IPS-NIHi7 (cell line): ENCODE measurements around the gene FRMD4A.
A peak's percentile ranks its signal among the peaks of the same experiment; 100 is the strongest.

Experiments
- DNase-seq: peaks from one replicate; pipeline ENCODE4 v3.0.0; 2012; ENCODE audit warnings: mixed read lengths; ENCODE audit errors: extremely low spot score

The FRMD4A gene

GRCh38 chr10:14340051-14340744, 9.5 kb upstream of the FRMD4A start:
- no peak for DNase-seq

- no peak for DNase-seq
Observed at GRCh38 chr10:14336736-14337135, 6.0 kb upstream of the FRMD4A start.

GRCh38 chr10:14334771-14335170, 4.0 kb upstream of the FRMD4A start:
- no peak for DNase-seq

- DNase-seq, result no peak
Observed at GRCh38 chr10:14333606-14334005, 2.9 kb upstream of the FRMD4A start.

- no peak for DNase-seq
Observed at GRCh38 chr10:14332903-14333302, 2.2 kb upstream of the FRMD4A start.

GRCh38 chr10:14329746-14330173, 964 bp downstream of the FRMD4A start:
- DNase-seq, result peak; percentile 40

- DNase-seq, result no peak
Observed at GRCh38 chr10:14328881-14329672, 1.6 kb downstream of the FRMD4A start.

- DNase-seq, result no peak
Observed at GRCh38 chr10:14327527-14327926, 3.2 kb downstream of the FRMD4A start.

- DNase-seq, result no peak
Observed at GRCh38 chr10:14326581-14326980, 4.1 kb downstream of the FRMD4A start.

GRCh38 chr10:14325325-14325955, 5.3 kb downstream of the FRMD4A start:
- DNase-seq, result peak; percentile 58

- DNase-seq, result no peak
Observed at GRCh38 chr10:14322526-14323188, 8.1 kb downstream of the FRMD4A start.

GRCh38 chr10:14318007-14318406, 12.7 kb downstream of the FRMD4A start:
- DNase-seq, result no peak

GRCh38 chr10:14312014-14312413, 18.7 kb downstream of the FRMD4A start:
- no peak for DNase-seq

GRCh38 chr10:14311206-14311957, 19.3 kb downstream of the FRMD4A start:
- no peak for DNase-seq

GRCh38 chr10:14309593-14309992, 21.1 kb downstream of the FRMD4A start:
- no peak for DNase-seq

- no peak for DNase-seq
Observed at GRCh38 chr10:14306190-14306589, 24.5 kb downstream of the FRMD4A start.

- DNase-seq, result no peak
Observed at GRCh38 chr10:14304046-14304445, 26.7 kb downstream of the FRMD4A start.

- DNase-seq, result peak; percentile 51
Observed at GRCh38 chr10:14302035-14302434, 28.7 kb downstream of the FRMD4A start.

- DNase-seq, result no peak
Observed at GRCh38 chr10:14299556-14299955, 31.2 kb downstream of the FRMD4A start.

GRCh38 chr10:14296065-14296709, 34.5 kb downstream of the FRMD4A start:
- DNase-seq, result no peak
